HepG2 (cell line): ENCODE data around the gene CAPZA2. TPM values are rescaled to one million over a fixed set of nuclear protein-coding genes. Genes with fewer than 3 reads are reported as not detected.

ENCODE experiments used
- AGO2 ChIP-seq: fragments of 200-400 bp; formaldehyde crosslinking; optimal IDR thresholded peaks from 2 replicates; pipeline ENCODE3; 2017; ENCODE audit warnings: mild to moderate bottlenecking, low read depth, low read length, moderate library complexity
- ASH2L ChIP-seq: fragments of 300-600, 200-600 bp; sonication (generic); IDR thresholded peaks from 2 replicates; pipeline ENCODE4 v1.7.0; 2017; ENCODE audit warnings: low read depth, mild to moderate bottlenecking, moderate library complexity, mixed read lengths, low read length; ENCODE audit not compliant: insufficient read length
- CEBPB ChIP-seq: IDR thresholded peaks from 2 replicates; pipeline ENCODE4 v1.6.1; 2011; ENCODE audit warnings: low read depth, low read length, improper control_type of control experiment, borderline replicate concordance
- CREB1 ChIP-seq, 2 experiments: fragments of 450-650 bp in 1 of 2; IDR thresholded peaks; 2 replicates each; pipeline ENCODE4 v1.6.1; 2016 to 2017; ENCODE audit warnings: control low read depth in 1 of 2, mild to moderate bottlenecking in 1 of 2, missing compliant biosample characterization in 1 of 2, missing genetic modification characterization in 1 of 2
- HDAC6 ChIP-seq: fragments of 200-600 bp; sonication (generic); IDR thresholded peaks from 2 replicates; pipeline ENCODE4 v1.7.0; 2017; ENCODE audit warnings: mild to moderate bottlenecking, antibody characterized with exemption, low read length, low read depth
- HES4 ChIP-seq: sonication (generic); formaldehyde crosslinking; IDR thresholded peaks from 2 replicates; pipeline ENCODE4 v1.9.0; 2021; ENCODE audit warnings: mild to moderate bottlenecking, missing genetic modification reagents, borderline replicate concordance
- HMG20A ChIP-seq: IDR thresholded peaks from 2 replicates; pipeline ENCODE4 v1.6.1; 2016; ENCODE audit warnings: borderline replicate concordance
- HNRNPLL ChIP-seq: fragments of 200-400 bp; formaldehyde crosslinking; IDR thresholded peaks from 2 replicates; pipeline ENCODE4 v1.6.1; 2017; ENCODE audit warnings: mild to moderate bottlenecking, low read depth, low read length; ENCODE audit not compliant: poor library complexity, severe bottlenecking
- HOXD1 ChIP-seq: sonication (generic); formaldehyde crosslinking; IDR thresholded peaks from 2 replicates; pipeline ENCODE4 v1.5.0; 2020; ENCODE audit warnings: missing genetic modification reagents
- MED1 ChIP-seq: sonication (generic); formaldehyde crosslinking; IDR thresholded peaks from 2 replicates; pipeline ENCODE4 v1.4.0; 2020; ENCODE audit warnings: missing genetic modification reagents
- PRDM4 ChIP-seq: sonication (generic); formaldehyde crosslinking; IDR thresholded peaks from 2 replicates; pipeline ENCODE4 v1.9.0; 2021; ENCODE audit warnings: missing genetic modification reagents, borderline replicate concordance
- RARG ChIP-seq: sonication (generic); formaldehyde crosslinking; IDR thresholded peaks from 2 replicates; pipeline ENCODE4 v1.4.0; 2020; ENCODE audit warnings: low read depth, mild to moderate bottlenecking, missing genetic modification reagents
- REPIN1 ChIP-seq: sonication (generic); formaldehyde crosslinking; IDR thresholded peaks from 2 replicates; pipeline ENCODE4 v1.8.0; 2022; ENCODE audit warnings: missing genetic modification reagents, low read depth, mild to moderate bottlenecking, borderline replicate concordance
- SPEN ChIP-seq: sonication (generic); formaldehyde crosslinking; IDR thresholded peaks from 2 replicates; pipeline ENCODE4 v1.5.1; 2020; ENCODE audit warnings: low read depth, mild to moderate bottlenecking, missing genetic modification reagents
- TAF15 ChIP-seq: fragments of 200-400 bp; formaldehyde crosslinking; IDR thresholded peaks from one replicate; pipeline ENCODE4 v1.6.1; 2018; ENCODE audit warnings: mild to moderate bottlenecking, low read depth, low read length; ENCODE audit not compliant: poor library complexity, severe bottlenecking
- YEATS4 ChIP-seq: sonication (generic); formaldehyde crosslinking; IDR thresholded peaks from 2 replicates; pipeline ENCODE4 v1.4.0; 2020; ENCODE audit warnings: missing genetic modification reagents, borderline replicate concordance
- ZBTB26 ChIP-seq: IDR thresholded peaks from 2 replicates; pipeline ENCODE4 v1.6.1; 2016; ENCODE audit warnings: missing compliant biosample characterization, missing genetic modification reagents, borderline replicate concordance
- ZFP62 ChIP-seq: sonication (generic); formaldehyde crosslinking; IDR thresholded peaks from 2 replicates; pipeline ENCODE4 v1.4.0; 2020; ENCODE audit warnings: missing genetic modification reagents
- ZNF337 ChIP-seq: sonication (generic); formaldehyde crosslinking; IDR thresholded peaks from 2 replicates; pipeline ENCODE4 v1.5.1; 2020; ENCODE audit warnings: missing genetic modification reagents, low read depth, mild to moderate bottlenecking, borderline replicate concordance
- ZNF414 ChIP-seq: sonication (generic); formaldehyde crosslinking; IDR thresholded peaks from 2 replicates; pipeline ENCODE4 v1.5.0; 2020; ENCODE audit warnings: missing genetic modification reagents
- ZNF576 ChIP-seq: sonication (generic); formaldehyde crosslinking; IDR thresholded peaks from 2 replicates; pipeline ENCODE4 v1.4.0; 2020; ENCODE audit warnings: mild to moderate bottlenecking, missing genetic modification reagents
- ZNF878 ChIP-seq: sonication (generic); formaldehyde crosslinking; IDR thresholded peaks from 2 replicates; pipeline ENCODE4 v1.8.1; 2023; ENCODE audit warnings: mild to moderate bottlenecking, missing genetic modification reagents, moderate library complexity
- polyA plus RNA-seq, 8 experiments: library from polyadenylated mRNA; depleted of rRNA in 3 of 8; stranded (reverse) in 7 of 8; unstranded in 1 of 8; fragments of >200 nt; fragmentation: Illumina TruSeq in 4 of 8; extraction: Trizol in 4 of 8; gene quantifications; 2 replicates each; pipeline versions ENCODE4 v1.2.1 to v1.2.3, GENCODE V29; 2011 to 2016; ENCODE audit warnings: low read depth in 4 of 8, missing spikeins in 1 of 8, mixed read lengths in 1 of 8; ENCODE audit not compliant: insufficient read depth in 1 of 8
- total RNA-seq, 5 experiments: library from RNA; depleted of rRNA; stranded (reverse); fragments of >200 nt; fragmentation: Illumina TruSeq; extraction: Trizol; gene quantifications; 2 replicates each; pipeline ENCODE4 v1.2.3, GENCODE V29; 2016; ENCODE audit warnings: low read depth in 1 of 5
- TF ChIP-seq, protein P1 (sequence below), 2 experiments: sonication (generic) in 1 of 2; formaldehyde crosslinking in 1 of 2; IDR thresholded peaks; 2 replicates each; pipeline versions ENCODE4 v1.4.0 to v1.6.1; 2018 to 2020; ENCODE audit warnings: missing genetic modification reagents in 2 of 2, borderline replicate concordance in 1 of 2, low read depth in 1 of 2, mild to moderate bottlenecking in 1 of 2, missing biosample characterization in 1 of 2

CAPZA2 gene
- total and polyA plus RNA-seq, 2 of the 13 experiments (the other 11 are each of a cell fraction or from before 2014, with no cell fraction given), result 38.4 to 199 TPM

GRCh38 chr7:116953372-116953905, 91.1 kb downstream of the CAPZA2 start, which contains the start of gene ST7 (continued):
- TF ChIP-seq REPIN1 (CRISPR knock-in tag) (no peak), RARG (CRISPR knock-in tag) (no peak), HNRNPLL (peak; percentile 22), CEBPB (no peak), YEATS4 (CRISPR knock-in tag) (peak; percentile 84), AGO2 (no peak), ASH2L (peak; percentile 66), ZNF414 (CRISPR knock-in tag) (no peak), HOXD1 (CRISPR knock-in tag) (no peak), ZNF878 (CRISPR knock-in tag) (no peak), PRDM4 (CRISPR knock-in tag) (no peak), SPEN (no peak; the same call in 1 of the 2 replicates), CREB1 (IDR thresholded peaks at IDR 0.05) (no peak), CREB1 (CRISPR knock-in tag; IDR thresholded peaks at IDR 0.05) (no peak), TAF15 (no peak), ZBTB26 (CRISPR knock-in tag) (no peak), ZFP62 (no peak), HMG20A (no peak), HES4 (CRISPR knock-in tag) (no peak), HDAC6 (no peak), MED1 (CRISPR knock-in tag) (0 out of 2 replicates have a peak, but pooled peaks have one; percentile 24), ZNF576 (CRISPR knock-in tag) (no peak), ZNF337 (CRISPR knock-in tag) (no peak)
- TF ChIP-seq, protein P1, sequence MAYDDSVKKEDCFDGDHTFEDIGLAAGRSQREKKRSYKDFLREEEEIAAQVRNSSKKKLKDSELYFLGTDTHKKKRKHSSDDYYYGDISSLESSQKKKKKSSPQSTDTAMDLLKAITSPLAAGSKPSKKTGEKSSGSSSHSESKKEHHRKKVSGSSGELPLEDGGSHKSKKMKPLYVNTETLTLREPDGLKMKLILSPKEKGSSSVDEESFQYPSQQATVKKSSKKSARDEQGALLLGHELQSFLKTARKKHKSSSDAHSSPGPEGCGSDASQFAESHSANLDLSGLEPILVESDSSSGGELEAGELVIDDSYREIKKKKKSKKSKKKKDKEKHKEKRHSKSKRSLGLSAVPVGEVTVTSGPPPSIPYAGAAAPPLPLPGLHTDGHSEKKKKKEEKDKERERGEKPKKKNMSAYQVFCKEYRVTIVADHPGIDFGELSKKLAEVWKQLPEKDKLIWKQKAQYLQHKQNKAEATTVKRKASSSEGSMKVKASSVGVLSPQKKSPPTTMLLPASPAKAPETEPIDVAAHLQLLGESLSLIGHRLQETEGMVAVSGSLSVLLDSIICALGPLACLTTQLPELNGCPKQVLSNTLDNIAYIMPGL (CRISPR knock-in tag; IDR thresholded peaks at IDR 0.05; ENCODE audit: borderline replicate concordance in 1 of 2, low read depth in 1 of 2), result no peak
